ENCODE data around the gene CLCA1. TPM values are rescaled to one million over a fixed set of nuclear protein-coding genes. Genes with fewer than 3 reads are reported as not detected.

CLCA1 gene, protein sequence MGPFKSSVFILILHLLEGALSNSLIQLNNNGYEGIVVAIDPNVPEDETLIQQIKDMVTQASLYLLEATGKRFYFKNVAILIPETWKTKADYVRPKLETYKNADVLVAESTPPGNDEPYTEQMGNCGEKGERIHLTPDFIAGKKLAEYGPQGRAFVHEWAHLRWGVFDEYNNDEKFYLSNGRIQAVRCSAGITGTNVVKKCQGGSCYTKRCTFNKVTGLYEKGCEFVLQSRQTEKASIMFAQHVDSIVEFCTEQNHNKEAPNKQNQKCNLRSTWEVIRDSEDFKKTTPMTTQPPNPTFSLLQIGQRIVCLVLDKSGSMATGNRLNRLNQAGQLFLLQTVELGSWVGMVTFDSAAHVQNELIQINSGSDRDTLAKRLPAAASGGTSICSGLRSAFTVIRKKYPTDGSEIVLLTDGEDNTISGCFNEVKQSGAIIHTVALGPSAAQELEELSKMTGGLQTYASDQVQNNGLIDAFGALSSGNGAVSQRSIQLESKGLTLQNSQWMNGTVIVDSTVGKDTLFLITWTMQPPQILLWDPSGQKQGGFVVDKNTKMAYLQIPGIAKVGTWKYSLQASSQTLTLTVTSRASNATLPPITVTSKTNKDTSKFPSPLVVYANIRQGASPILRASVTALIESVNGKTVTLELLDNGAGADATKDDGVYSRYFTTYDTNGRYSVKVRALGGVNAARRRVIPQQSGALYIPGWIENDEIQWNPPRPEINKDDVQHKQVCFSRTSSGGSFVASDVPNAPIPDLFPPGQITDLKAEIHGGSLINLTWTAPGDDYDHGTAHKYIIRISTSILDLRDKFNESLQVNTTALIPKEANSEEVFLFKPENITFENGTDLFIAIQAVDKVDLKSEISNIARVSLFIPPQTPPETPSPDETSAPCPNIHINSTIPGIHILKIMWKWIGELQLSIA
- polyA plus RNA-seq (2013, experiment 1 of 2) = not detected
- not detected for polyA plus RNA-seq (2013, experiment 2 of 2)

DNA sequence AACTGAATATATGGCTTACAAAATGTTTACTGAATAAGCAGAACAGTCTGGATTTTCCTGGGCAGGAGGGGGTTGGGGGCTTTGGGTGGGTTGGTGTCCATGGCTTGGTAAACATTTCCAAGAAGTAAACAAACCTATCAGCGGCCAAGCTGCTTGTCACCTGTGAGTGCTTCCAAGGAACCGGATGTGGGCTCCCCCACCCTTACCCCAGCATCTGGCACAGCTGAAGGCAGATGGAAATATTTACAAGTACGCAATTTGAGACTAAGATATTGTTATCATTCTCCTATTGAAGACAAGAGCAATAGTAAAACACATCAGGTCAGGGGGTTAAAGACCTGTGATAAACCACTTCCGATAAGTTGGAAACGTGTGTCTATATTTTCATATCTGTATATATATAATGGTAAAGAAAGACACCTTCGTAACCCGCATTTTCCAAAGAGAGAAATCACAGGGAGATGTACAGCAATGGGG, at the start of gene CLCA1:
Gene CLCA1, plus strand, starts transcription at position 427 of the 477 bp plus-strand sequence. Its CDS starts 45 bp downstream, at position 472.
- H3K36me3 ChIP-seq (ENCODE audit: control insufficient read depth, insufficient read depth, low read length) = no peaks in the 10 kb centered on the region
- H3K4me3 ChIP-seq (ENCODE audit: extremely low read depth, insufficient read depth, low read length, poor library complexity, severe bottlenecking) = no peak within 1 kb of the TSS
- H3K27ac ChIP-seq (ENCODE audit: low read depth, low read length, severe bottlenecking) = no peak within 1 kb of the TSS
- 100% methylated on average over 2 of the region's 7 CpGs; no CpG with 5 or more reads in 1 of the 2 experiments for WGBS, 2 experiments (ENCODE audit: insufficient coverage in 2 of 2)
- H3K4me1 ChIP-seq (ENCODE audit: control insufficient read depth, insufficient read depth, low read length, poor library complexity, severe bottlenecking) = no peaks in the 10 kb centered on the region
- H3K9me3 ChIP-seq (ENCODE audit: control insufficient read depth, low read length) = no peaks in the 10 kb centered on the region

DNA sequence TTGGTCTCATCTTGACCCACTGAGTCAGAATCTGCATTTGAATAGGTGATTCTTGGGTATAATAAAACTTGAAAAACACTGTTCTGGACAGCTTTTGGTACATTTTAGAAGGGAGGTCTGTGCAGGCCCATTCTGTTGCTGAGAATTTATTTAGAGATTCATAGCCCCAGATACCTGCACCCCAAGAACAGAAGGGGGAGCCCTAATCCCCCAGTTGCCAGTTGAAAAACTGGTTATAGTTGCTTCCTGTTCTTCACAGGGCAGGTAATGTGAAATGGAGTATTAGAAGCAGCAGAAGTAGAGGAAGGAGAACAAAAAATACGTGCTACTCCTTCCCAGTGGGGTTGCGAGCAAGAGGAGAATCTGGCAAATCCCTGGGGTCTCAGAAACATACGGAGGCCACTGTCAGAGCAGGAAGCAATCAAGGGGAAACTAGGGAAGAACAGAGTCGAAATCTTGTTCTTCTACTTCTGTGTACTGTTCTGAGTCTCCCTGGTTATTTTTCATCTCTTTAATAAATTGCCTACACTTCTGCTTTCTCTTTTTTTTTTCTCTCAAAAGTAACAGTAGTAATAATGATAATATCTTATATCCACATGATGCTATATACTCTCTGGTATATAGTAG, 49.3 kb upstream of the CLCA1 start:
- no peak overlapping the region for H3K4me3 ChIP-seq (ENCODE audit: extremely low read depth, insufficient read depth, low read length, poor library complexity, severe bottlenecking)
- H3K27ac ChIP-seq (ENCODE audit: low read depth, low read length, severe bottlenecking) = no peak overlapping the region
- no peaks in the 10 kb centered on the region for H3K36me3 ChIP-seq (ENCODE audit: control insufficient read depth, insufficient read depth, low read length)
- no peaks in the 10 kb centered on the region for H3K9me3 ChIP-seq (ENCODE audit: control insufficient read depth, low read length)
- H3K4me1 ChIP-seq (ENCODE audit: control insufficient read depth, insufficient read depth, low read length, poor library complexity, severe bottlenecking) = no peaks in the 10 kb centered on the region
- 77 to 83% methylated on average over 3 to 4 of the region's 4 CpGs for WGBS, 2 experiments (ENCODE audit: insufficient coverage in 2 of 2)

DNA sequence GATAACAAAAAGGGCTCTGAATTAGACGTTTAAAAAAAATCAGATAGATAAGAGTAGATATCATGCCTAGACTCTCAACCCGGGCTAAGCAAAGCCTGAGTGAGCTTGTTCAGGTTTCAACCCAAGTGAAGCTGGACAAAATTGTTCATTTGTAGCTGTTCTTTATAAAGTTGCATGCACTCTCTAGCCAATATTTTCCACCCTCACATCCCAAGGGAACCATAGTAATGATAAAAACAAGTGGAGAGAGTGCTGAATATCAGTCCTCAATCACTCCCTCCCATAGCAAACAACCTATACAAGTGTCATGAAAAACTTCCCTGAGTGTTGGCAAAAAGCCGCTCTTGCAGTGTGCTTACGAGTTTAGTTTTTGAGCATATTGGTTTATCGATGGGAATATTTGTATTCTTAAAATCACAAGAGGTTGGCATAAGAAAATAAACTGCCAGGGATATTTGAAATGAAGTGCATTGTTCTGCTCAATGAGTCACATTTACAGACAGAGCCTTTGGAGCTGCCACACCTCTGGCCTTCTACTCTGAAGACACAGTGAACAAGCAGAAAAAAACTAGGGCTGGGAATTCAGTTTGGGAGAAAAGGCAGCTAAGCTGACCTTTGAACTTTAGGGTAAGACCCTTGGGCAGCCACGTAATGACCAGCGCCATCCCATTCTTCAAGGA, 47.0 kb upstream of the CLCA1 start:
- H3K4me1 ChIP-seq (ENCODE audit: control insufficient read depth, insufficient read depth, low read length, poor library complexity, severe bottlenecking) = no peaks in the 10 kb centered on the region
- WGBS, 2 experiments (ENCODE audit: insufficient coverage in 2 of 2) = 94 to 100% methylated on average over 2 to 5 of the region's 7 CpGs
- H3K4me3 ChIP-seq (ENCODE audit: extremely low read depth, insufficient read depth, low read length, poor library complexity, severe bottlenecking) = no peak overlapping the region
- no peaks in the 10 kb centered on the region for H3K36me3 ChIP-seq (ENCODE audit: control insufficient read depth, insufficient read depth, low read length)
- no peaks in the 10 kb centered on the region for H3K9me3 ChIP-seq (ENCODE audit: control insufficient read depth, low read length)
- no peak overlapping the region for H3K27ac ChIP-seq (ENCODE audit: low read depth, low read length, severe bottlenecking)

DNA sequence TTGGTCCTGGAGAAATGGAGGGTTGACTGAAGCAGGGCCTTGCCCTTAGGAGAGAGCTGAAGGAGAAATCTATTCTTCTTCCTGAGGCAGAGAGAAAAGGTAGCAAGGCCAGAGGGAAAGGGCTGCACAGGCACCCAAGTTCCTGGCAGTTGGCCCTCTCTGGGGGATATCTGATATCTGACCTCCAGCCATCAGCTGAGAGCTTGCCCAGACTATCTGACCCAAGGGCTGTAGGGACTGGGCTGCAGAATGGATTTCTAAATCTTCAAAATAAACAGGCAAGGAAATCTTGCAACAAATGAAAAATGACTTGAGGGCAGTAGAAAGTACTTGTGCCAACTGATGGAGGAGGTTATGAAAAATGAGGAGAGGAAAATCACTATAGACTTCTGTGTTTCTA, 45.3 kb upstream of the CLCA1 start:
- H3K27ac ChIP-seq (ENCODE audit: low read depth, low read length, severe bottlenecking) = no peak overlapping the region
- no peak overlapping the region for H3K4me3 ChIP-seq (ENCODE audit: extremely low read depth, insufficient read depth, low read length, poor library complexity, severe bottlenecking)
- H3K36me3 ChIP-seq (ENCODE audit: control insufficient read depth, insufficient read depth, low read length) = no peaks in the 10 kb centered on the region
- no peaks in the 10 kb centered on the region for H3K4me1 ChIP-seq (ENCODE audit: control insufficient read depth, insufficient read depth, low read length, poor library complexity, severe bottlenecking)
- H3K9me3 ChIP-seq (ENCODE audit: control insufficient read depth, low read length) = no peaks in the 10 kb centered on the region

DNA sequence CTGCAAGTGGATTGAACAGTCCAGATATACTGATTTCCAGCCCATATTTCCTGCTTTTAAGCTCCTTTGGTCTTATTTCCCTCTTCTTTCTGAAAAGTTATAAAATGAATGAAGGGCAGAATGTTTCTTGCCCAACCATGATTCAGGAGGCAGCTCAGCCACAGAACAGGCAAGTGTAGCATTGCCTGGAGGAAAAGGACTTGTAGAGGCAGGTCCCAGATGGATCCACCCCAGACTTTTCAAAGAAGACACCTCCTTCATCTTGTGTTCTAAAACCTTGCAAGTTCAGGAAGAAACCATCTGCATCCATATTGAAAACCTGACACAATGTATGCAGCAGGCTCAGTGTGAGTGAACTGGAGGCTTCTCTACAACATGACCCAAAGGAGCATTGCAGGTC, 44.9 kb upstream of the CLCA1 start, which contains the start of gene CLCA2:
Gene CLCA2, plus strand, starts transcription at position 299 of the 400 bp plus-strand sequence. Its CDS starts 77 bp downstream, at position 376.
- Histone ChIP-seq H3K9me3 (ENCODE audit: control insufficient read depth, low read length) (no peaks in the 10 kb centered on the region), H3K4me1 (ENCODE audit: control insufficient read depth, insufficient read depth, low read length, poor library complexity, severe bottlenecking) (no peaks in the 10 kb centered on the region), H3K4me3 (ENCODE audit: extremely low read depth, insufficient read depth, low read length, poor library complexity, severe bottlenecking) (no peak within 1 kb of the TSS), H3K36me3 (ENCODE audit: control insufficient read depth, insufficient read depth, low read length) (no peaks in the 10 kb centered on the region), H3K27ac (ENCODE audit: low read depth, low read length, severe bottlenecking) (no peak within 1 kb of the TSS)

DNA sequence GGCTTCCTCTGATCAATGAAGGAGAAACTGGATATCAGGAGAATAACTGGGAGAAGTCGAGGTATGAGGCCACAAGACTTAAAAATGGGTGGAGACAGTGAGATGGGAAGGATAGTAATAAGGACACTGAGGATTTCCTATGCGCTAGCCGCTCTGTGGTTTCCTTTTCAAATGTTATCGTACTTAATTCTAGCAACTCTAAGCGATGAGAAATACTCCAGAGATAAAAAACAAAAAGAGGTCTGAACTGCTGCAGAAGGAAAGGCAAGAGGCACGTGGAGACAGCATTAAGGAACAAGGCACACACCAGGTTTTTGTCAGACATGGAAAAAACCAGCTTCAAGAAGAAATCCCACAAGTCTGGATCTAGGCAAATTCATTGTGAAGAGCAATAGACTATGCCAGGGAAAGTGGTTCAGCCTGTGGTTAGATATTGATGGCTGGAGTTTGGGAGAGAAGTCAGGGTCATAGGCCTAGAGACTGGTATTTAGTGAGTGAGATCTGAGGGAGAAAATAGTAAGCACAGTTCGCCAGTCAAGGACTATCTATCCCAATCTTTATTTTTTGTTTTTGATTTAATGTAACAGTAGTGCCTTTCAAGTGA, 39.5 kb upstream of the CLCA1 start:
- Histone ChIP-seq H3K4me1 (ENCODE audit: control insufficient read depth, insufficient read depth, low read length, poor library complexity, severe bottlenecking) (no peaks in the 10 kb centered on the region), H3K4me3 (ENCODE audit: extremely low read depth, insufficient read depth, low read length, poor library complexity, severe bottlenecking) (no peak overlapping the region), H3K9me3 (ENCODE audit: control insufficient read depth, low read length) (no peaks in the 10 kb centered on the region), H3K36me3 (ENCODE audit: control insufficient read depth, insufficient read depth, low read length) (no peaks in the 10 kb centered on the region), H3K27ac (ENCODE audit: low read depth, low read length, severe bottlenecking) (no peak overlapping the region)
- 88 to 95% methylated on average over 5 to 6 of the region's 7 CpGs for WGBS, 2 experiments (ENCODE audit: insufficient coverage in 2 of 2)

DNA sequence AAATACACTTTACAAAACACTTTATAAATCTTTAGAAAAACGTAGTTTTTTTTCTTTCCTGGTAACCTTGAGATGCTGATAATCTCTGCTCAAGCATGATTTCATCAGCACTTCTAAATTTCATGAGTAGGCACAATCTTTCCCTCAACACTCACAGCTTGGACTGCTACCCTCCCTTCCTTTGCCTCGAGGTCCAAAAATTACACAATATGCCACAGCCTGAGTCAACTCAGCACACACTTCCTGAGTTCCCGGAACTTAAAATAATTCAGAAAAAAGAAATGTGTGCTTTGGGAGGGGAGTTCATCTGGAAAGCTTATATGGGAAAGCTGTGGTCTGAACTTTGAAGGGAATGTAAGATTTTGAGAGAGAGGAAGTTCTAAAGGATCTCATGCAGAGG, 38.9 kb upstream of the CLCA1 start:
- H3K27ac ChIP-seq (ENCODE audit: low read depth, low read length, severe bottlenecking) = peak overlapping the region; percentile 10
- WGBS, 2 experiments (ENCODE audit: insufficient coverage in 2 of 2) = 57 to 86% methylated on average over 1 to 2 of the region's 3 CpGs

DNA sequence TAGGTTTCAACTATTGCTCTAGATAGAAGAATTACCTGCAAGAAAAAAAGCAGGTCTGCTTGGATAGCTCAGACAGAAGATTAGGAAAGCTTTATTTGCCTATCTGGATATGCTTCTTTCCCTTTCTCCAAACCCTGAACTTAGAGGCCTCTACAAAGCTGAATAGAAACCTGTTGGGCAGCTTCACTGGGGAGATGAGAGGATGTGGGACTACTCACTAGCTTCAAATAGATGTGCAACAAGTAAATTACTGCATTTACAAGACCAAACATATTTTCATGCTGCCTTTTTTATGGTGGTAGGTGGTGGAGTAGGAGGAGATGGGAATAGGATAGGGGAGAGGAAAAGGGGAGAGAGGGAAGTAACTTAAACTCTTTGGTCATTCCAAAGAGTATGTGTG, 38.4 kb upstream of the CLCA1 start:
- Histone ChIP-seq H3K4me1 (ENCODE audit: control insufficient read depth, insufficient read depth, low read length, poor library complexity, severe bottlenecking) (no peaks in the 10 kb centered on the region), H3K36me3 (ENCODE audit: control insufficient read depth, insufficient read depth, low read length) (no peaks in the 10 kb centered on the region), H3K9me3 (ENCODE audit: control insufficient read depth, low read length) (no peaks in the 10 kb centered on the region), H3K4me3 (ENCODE audit: extremely low read depth, insufficient read depth, low read length, poor library complexity, severe bottlenecking) (no peak overlapping the region), H3K27ac (ENCODE audit: low read depth, low read length, severe bottlenecking) (peak overlapping the region; percentile 10)

More for the DNA sequence above, 38.9 kb upstream of the CLCA1 start:
- H3K36me3 ChIP-seq (ENCODE audit: control insufficient read depth, insufficient read depth, low read length) = no peaks in the 10 kb centered on the region
- no peaks in the 10 kb centered on the region for H3K9me3 ChIP-seq (ENCODE audit: control insufficient read depth, low read length)
- no peak overlapping the region for H3K4me3 ChIP-seq (ENCODE audit: extremely low read depth, insufficient read depth, low read length, poor library complexity, severe bottlenecking)
- H3K4me1 ChIP-seq (ENCODE audit: control insufficient read depth, insufficient read depth, low read length, poor library complexity, severe bottlenecking) = no peaks in the 10 kb centered on the region

DNA sequence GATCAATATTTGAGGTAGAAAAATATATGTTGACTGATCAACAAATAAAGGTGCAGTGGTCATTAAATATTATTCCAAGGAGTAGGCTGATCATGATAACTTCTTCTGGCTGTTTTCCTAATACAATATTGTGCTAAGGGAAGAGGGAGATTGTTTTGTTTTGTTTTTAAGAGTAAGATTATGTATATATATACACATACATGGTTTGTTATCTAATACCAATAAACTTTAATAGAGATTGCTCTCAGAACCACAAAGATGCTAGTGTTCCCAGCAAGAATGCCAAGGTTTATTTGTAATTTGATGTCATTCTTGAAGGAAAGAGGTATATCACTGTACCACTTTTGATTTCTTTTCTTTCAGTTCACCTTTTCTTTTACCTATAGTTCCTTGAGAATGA, 34.7 kb upstream of the CLCA1 start:
- Histone ChIP-seq H3K27ac (ENCODE audit: low read depth, low read length, severe bottlenecking) (no peak overlapping the region), H3K4me1 (ENCODE audit: control insufficient read depth, insufficient read depth, low read length, poor library complexity, severe bottlenecking) (no peaks in the 10 kb centered on the region), H3K9me3 (ENCODE audit: control insufficient read depth, low read length) (no peaks in the 10 kb centered on the region)

DNA sequence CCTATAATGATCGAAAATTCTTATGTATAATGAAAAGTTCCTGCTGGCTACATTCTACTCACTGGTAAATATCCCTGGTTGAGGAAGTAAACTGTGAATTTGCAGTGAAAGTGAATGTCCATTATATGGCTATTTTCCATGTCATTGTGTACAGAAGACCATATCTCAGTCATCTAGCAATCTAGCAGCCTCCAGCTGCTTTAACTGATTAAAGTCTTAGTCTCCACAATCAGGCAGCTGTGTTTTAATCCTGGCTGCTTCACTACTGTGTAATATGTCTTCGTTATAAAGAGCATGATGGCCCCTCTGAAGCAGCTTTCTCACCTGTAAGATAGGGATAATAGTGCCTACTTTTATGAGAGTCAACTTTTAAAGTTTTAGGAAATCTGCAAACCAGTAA, 33.4 kb upstream of the CLCA1 start:
- Histone ChIP-seq H3K4me1 (ENCODE audit: control insufficient read depth, insufficient read depth, low read length, poor library complexity, severe bottlenecking) (no peaks in the 10 kb centered on the region), H3K36me3 (ENCODE audit: control insufficient read depth, insufficient read depth, low read length) (no peaks in the 10 kb centered on the region), H3K27ac (ENCODE audit: low read depth, low read length, severe bottlenecking) (no peak overlapping the region), H3K9me3 (ENCODE audit: control insufficient read depth, low read length) (no peaks in the 10 kb centered on the region), H3K4me3 (ENCODE audit: extremely low read depth, insufficient read depth, low read length, poor library complexity, severe bottlenecking) (no peak overlapping the region)
- WGBS, 2 experiments (ENCODE audit: insufficient coverage in 2 of 2) = no CpG with 5 or more reads among the region's 2 CpGs

More for the DNA sequence above, 34.7 kb upstream of the CLCA1 start:
- H3K4me3 ChIP-seq (ENCODE audit: extremely low read depth, insufficient read depth, low read length, poor library complexity, severe bottlenecking) = no peak overlapping the region
- no peaks in the 10 kb centered on the region for H3K36me3 ChIP-seq (ENCODE audit: control insufficient read depth, insufficient read depth, low read length)

All from mesodermal cell (in vitro differentiated cells).